ENCODE measurements around the gene PTPRM. TPM values are rescaled to one million over a fixed set of nuclear protein-coding genes. Genes with fewer than 3 reads are reported as not detected.

The PTPRM gene
- total and polyA plus RNA-seq, 2 experiments from 2014 or later = 1.6 to 5.3 TPM

DNA sequence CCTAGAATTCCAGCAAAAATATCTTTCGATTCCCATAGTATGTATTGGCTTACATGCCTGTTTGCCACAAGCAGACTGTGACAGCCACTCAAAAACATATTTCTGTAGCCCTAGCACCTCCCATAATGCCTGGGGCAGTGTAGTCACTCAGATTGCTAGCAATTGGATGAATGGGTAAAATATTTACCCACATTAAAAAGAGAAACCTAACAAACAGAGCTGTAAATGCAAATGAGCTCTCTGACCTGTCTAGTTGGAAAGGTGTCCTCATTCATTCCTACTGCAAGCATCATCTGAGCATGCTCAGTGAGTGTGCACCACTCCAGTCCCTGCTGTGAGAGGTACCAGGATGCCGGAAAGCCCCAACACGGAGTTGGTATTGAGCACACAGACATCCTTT lies 808.1 kb downstream of the PTPRM start:
- H3K4me1 ChIP-seq (ENCODE audit: insufficient read depth) = no peaks in the 10 kb centered on the region
- no peaks in the 10 kb centered on the region for H3K9me3 Mint-ChIP-seq
- no peaks in the 10 kb centered on the region for H3K36me3 ChIP-seq (ENCODE audit: insufficient read depth)
- H3K36me3 Mint-ChIP-seq (ENCODE audit: low read depth) = no peaks in the 10 kb centered on the region
- H3F3A ChIP-seq (replicated peaks; ENCODE audit: low read depth) = no peaks in the 10 kb centered on the region
- H3K4me2 ChIP-seq = no peak overlapping the region
- H3K27me3 ChIP-seq (ENCODE audit: insufficient read depth) = no peaks in the 10 kb centered on the region
- ATAC-seq (no peak), DNase-seq (ENCODE audit: low spot score) (no peak)
- H3K79me2 ChIP-seq (replicated peaks; ENCODE audit: insufficient read depth) = no peaks in the 10 kb centered on the region
- H3K4me3 ChIP-seq = no peak overlapping the region
- no peak overlapping the region for H2AFZ ChIP-seq
- H4K20me1 ChIP-seq (replicated peaks; ENCODE audit: insufficient read depth) = no peaks in the 10 kb centered on the region
- no peak overlapping the region for H3K4me3 Mint-ChIP-seq
- TF ChIP-seq CREB1 (CRISPR knock-in tag; IDR thresholded peaks at IDR 0.05; ENCODE audit: low read depth) (no peak), ZNF462 (CRISPR knock-in tag; IDR thresholded peaks at IDR 0.05) (no peak), ZNF331 (CRISPR knock-in tag; IDR thresholded peaks at IDR 0.05; ENCODE audit: low read depth) (no peak), JUNB (IDR thresholded peaks at IDR 0.05; ENCODE audit: unreplicated experiment) (no peak), EZH2 (IDR thresholded peaks at IDR 0.05; ENCODE audit: low read depth, unreplicated experiment) (no peak), NANOG (IDR thresholded peaks at IDR 0.05; ENCODE audit: borderline replicate concordance) (no peak), CTCF (conservative IDR thresholded peaks at IDR 0.05; ENCODE audit: low read depth in 2 of 2) (no peak), ZNF114 (CRISPR knock-in tag; IDR thresholded peaks at IDR 0.05) (no peak), EZH2phosphoT487 (IDR thresholded peaks at IDR 0.05; ENCODE audit: unreplicated experiment) (no peak), POLR2AphosphoS5 (IDR thresholded peaks at IDR 0.05; ENCODE audit: low read depth) (no peak), STAT1 (IDR thresholded peaks at IDR 0.05; ENCODE audit: unreplicated experiment) (no peak)
- TF ChIP-seq, protein P1, sequence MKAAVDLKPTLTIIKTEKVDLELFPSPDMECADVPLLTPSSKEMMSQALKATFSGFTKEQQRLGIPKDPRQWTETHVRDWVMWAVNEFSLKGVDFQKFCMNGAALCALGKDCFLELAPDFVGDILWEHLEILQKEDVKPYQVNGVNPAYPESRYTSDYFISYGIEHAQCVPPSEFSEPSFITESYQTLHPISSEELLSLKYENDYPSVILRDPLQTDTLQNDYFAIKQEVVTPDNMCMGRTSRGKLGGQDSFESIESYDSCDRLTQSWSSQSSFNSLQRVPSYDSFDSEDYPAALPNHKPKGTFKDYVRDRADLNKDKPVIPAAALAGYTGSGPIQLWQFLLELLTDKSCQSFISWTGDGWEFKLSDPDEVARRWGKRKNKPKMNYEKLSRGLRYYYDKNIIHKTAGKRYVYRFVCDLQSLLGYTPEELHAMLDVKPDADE (IDR thresholded peaks at IDR 0.05) = no peak
- TF ChIP-seq, protein P2, sequence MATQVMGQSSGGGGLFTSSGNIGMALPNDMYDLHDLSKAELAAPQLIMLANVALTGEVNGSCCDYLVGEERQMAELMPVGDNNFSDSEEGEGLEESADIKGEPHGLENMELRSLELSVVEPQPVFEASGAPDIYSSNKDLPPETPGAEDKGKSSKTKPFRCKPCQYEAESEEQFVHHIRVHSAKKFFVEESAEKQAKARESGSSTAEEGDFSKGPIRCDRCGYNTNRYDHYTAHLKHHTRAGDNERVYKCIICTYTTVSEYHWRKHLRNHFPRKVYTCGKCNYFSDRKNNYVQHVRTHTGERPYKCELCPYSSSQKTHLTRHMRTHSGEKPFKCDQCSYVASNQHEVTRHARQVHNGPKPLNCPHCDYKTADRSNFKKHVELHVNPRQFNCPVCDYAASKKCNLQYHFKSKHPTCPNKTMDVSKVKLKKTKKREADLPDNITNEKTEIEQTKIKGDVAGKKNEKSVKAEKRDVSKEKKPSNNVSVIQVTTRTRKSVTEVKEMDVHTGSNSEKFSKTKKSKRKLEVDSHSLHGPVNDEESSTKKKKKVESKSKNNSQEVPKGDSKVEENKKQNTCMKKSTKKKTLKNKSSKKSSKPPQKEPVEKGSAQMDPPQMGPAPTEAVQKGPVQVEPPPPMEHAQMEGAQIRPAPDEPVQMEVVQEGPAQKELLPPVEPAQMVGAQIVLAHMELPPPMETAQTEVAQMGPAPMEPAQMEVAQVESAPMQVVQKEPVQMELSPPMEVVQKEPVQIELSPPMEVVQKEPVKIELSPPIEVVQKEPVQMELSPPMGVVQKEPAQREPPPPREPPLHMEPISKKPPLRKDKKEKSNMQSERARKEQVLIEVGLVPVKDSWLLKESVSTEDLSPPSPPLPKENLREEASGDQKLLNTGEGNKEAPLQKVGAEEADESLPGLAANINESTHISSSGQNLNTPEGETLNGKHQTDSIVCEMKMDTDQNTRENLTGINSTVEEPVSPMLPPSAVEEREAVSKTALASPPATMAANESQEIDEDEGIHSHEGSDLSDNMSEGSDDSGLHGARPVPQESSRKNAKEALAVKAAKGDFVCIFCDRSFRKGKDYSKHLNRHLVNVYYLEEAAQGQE (IDR thresholded peaks at IDR 0.05; ENCODE audit: unreplicated experiment) = no peak
- no peak overlapping the region for H3K27ac Mint-ChIP-seq
- H3K4me1 Mint-ChIP-seq = no peaks in the 10 kb centered on the region
- no peaks in the 10 kb centered on the region for H3K9me2 ChIP-seq (ENCODE audit: insufficient read depth)
- H3K27ac ChIP-seq (ENCODE audit: low read depth) = no peak overlapping the region
- H3K27me3 Mint-ChIP-seq (ENCODE audit: insufficient read depth, low read depth, poor library complexity) = no peaks in the 10 kb centered on the region
